NCI-H146 treated with DMSO at 0.1 percent for 48 hours (cell line): ENCODE results near the gene SACM1L.

Experiments used
- DNase-seq: peaks from one replicate; lab custom pipeline; 2025; ENCODE audit not compliant: unreplicated experiment; lab: John Stamatoyannopoulos, UW

The SACM1L gene

GRCh38 chr3:45688882-45689786 lies at the start of gene SACM1L:
Gene SACM1L (plus strand): TSS chr3:45689396. CDS start chr3:45689466, 70 bp downstream.
- DNase-seq: peak; percentile 89

GRCh38 chr3:45640091-45640507 lies 49.1 kb upstream of the SACM1L start:
- no peak for DNase-seq

- no peak for DNase-seq
These were observed 48.4 kb upstream of the SACM1L start for GRCh38 chr3:45640724-45641361.

GRCh38 chr3:45641756-45642155 lies 47.4 kb upstream of the SACM1L start:
- DNase-seq: no peak

GRCh38 chr3:45642731-45643152 lies 46.5 kb upstream of the SACM1L start:
- DNase-seq: no peak

GRCh38 chr3:45644063-45644790 lies 45.0 kb upstream of the SACM1L start:
- no peak for DNase-seq

GRCh38 chr3:45644791-45645201 lies 44.4 kb upstream of the SACM1L start:
- DNase-seq: no peak

GRCh38 chr3:45646051-45646585 lies 43.1 kb upstream of the SACM1L start:
- no peak for DNase-seq

- no peak for DNase-seq
These were observed 42.0 kb upstream of the SACM1L start for GRCh38 chr3:45647148-45647619.

- no peak for DNase-seq
These were observed 36.0 kb upstream of the SACM1L start for GRCh38 chr3:45653205-45653604.

- no peak for DNase-seq
These were observed 34.7 kb upstream of the SACM1L start for GRCh38 chr3:45654397-45654944.

- no peak for DNase-seq
These were observed 33.3 kb upstream of the SACM1L start for GRCh38 chr3:45655906-45656305.

- DNase-seq: peak; percentile 61
These were observed 32.4 kb upstream of the SACM1L start for GRCh38 chr3:45656575-45657363.

GRCh38 chr3:45657853-45658252 lies 31.3 kb upstream of the SACM1L start:
- DNase-seq: no peak

GRCh38 chr3:45659661-45660566 lies 29.3 kb upstream of the SACM1L start:
- no peak for DNase-seq

- no peak for DNase-seq
These were observed 28.7 kb upstream of the SACM1L start for GRCh38 chr3:45660567-45660901.

- no peak for DNase-seq
These were observed 24.6 kb upstream of the SACM1L start for GRCh38 chr3:45664578-45664977.

GRCh38 chr3:45665101-45665572 lies 24.1 kb upstream of the SACM1L start:
- no peak for DNase-seq
